ENCODE measurements around the gene ELOVL1. TPM values are rescaled to one million over a fixed set of nuclear protein-coding genes. Genes with fewer than 3 reads are reported as not detected.
"Not testable (repeated sequence)": the region's sequence is repeated elsewhere in the genome, so short reads cannot be mapped to it uniquely, and the experiment has no call there.

The ELOVL1 gene
- 10 to 100 TPM; 69.6 to 71.0 TPM for total RNA-seq

DNA sequence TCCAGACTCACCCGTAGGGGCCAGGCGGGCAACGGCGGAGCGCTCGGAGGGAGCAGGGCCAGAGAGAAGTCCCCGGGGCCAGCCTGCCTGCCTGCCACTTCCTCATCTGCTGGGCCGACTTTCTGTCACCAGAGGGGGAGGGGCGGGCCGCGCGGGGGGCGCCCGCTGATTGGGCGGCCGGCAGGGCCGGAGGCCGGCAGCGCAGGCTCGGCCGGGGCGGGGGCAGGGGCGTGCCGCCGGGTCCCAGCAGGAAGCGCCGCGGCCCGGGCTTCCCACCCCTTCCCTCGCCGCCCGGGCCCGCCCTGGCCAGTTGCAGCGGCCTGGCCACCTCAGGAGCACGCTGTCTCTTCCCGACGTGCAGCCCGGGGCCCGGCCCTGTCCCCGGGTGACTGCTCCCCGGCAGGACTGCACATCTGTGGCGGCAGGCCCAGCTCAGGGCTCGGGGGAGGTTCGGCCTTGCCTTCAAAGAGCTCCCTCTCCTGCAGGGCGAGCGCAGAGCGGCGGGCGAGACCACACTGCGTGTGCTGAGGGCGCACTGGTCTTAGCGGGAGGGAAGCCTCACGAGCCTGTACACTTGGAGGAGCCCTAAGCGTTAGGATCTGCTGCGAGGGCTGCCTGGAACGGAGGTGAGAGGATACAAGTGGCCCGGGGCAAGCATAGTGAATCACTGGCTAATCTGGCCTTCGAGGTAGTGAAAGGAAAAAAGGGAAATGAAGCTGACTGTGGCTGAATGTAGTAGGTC is at the start of gene ELOVL1:
TSS of gene ELOVL1 (minus strand) at position 108 of the 742 bp plus-strand sequence. CDS start 2,402 bp downstream, outside the sequence.
- Mint-ChIP-seq H3K27ac (peak within 1 kb of the TSS; percentile 87), H3K27me3 (ENCODE audit: low read depth) (no peaks in the 10 kb centered on the region), H3K36me3 (ENCODE audit: low read depth) (peaks cover 45% of the 10 kb centered on the region), H3K9me3 (ENCODE audit: insufficient read depth) (no peaks in the 10 kb centered on the region), H3K4me1 (ENCODE audit: low read depth) (peaks cover 46% of the 10 kb centered on the region), H3K4me3 (peak within 1 kb of the TSS; percentile 92)
- DNase-seq: peak; percentile 93
- POLR2A ChIA-PET: interaction anchor here (0.6 to 3.1 kb wide), 12 partner anchors 8 to 601 kb away, joined by 3 to 22 read pairs (median 4); partner anchors contain the start of genes C1orf50, CDC20, CFAP57 and EBNA1BP2
- CTCF ChIA-PET: interaction anchor here (0.6 to 2.4 kb wide), 11 partner anchors 8 to 144 kb away, joined by 3 to 16 read pairs (median 4); partner anchors contain the start of gene CDC20
- peak; percentile 89 for ATAC-seq

- H3K4me3 Mint-ChIP-seq: no peak overlapping the region
- H3K27ac Mint-ChIP-seq: no peak overlapping the region
- H3K27me3 Mint-ChIP-seq (ENCODE audit: low read depth): no peaks in the 10 kb centered on the region
- ATAC-seq: no peak
- POLR2A ChIA-PET: no interaction called here
- H3K9me3 Mint-ChIP-seq (ENCODE audit: insufficient read depth): no peaks in the 10 kb centered on the region
- CTCF ChIA-PET: interaction anchor here (1.2 to 3.9 kb wide), 5 partner anchors 16 to 192 kb away, joined by 3 to 47 read pairs (median 14); no protein-coding TSS in a partner anchor
- peaks cover 13% of the 10 kb centered on the region for H3K36me3 Mint-ChIP-seq (ENCODE audit: low read depth)
- no peak for DNase-seq
- no peaks in the 10 kb centered on the region for H3K4me1 Mint-ChIP-seq (ENCODE audit: low read depth)
Observed at GRCh38 chr1:43415901-43416300, 48.1 kb upstream of the ELOVL1 start.

GRCh38 chr1:43414634-43415223 is 46.9 kb upstream of the ELOVL1 start:
- H3K4me1 Mint-ChIP-seq (ENCODE audit: low read depth): no peaks in the 10 kb centered on the region
- ATAC-seq: peak; percentile 82

GRCh38 chr1:43413426-43413825 is 45.6 kb upstream of the ELOVL1 start:
- H3K4me3 Mint-ChIP-seq; POLR2A ChIA-PET; H3K4me1 Mint-ChIP-seq (ENCODE audit: low read depth); H3K27me3 Mint-ChIP-seq (ENCODE audit: low read depth); ATAC-seq; DNase-seq; H3K9me3 Mint-ChIP-seq (ENCODE audit: insufficient read depth): not testable (repeated sequence)
- H3K27ac Mint-ChIP-seq: peak overlapping the region; percentile 2
- peaks cover 18% of the 10 kb centered on the region for H3K36me3 Mint-ChIP-seq (ENCODE audit: low read depth)
- CTCF ChIA-PET: interaction anchor here (1.6 to 4.1 kb wide), 7 partner anchors 17 to 500 kb away, joined by 5 to 85 read pairs (median 12); no protein-coding TSS in a partner anchor

More at GRCh38 chr1:43414634-43415223, 46.9 kb upstream of the ELOVL1 start:
- no peaks in the 10 kb centered on the region for H3K27me3 Mint-ChIP-seq (ENCODE audit: low read depth)
- H3K4me3 Mint-ChIP-seq: no peak overlapping the region
- H3K9me3 Mint-ChIP-seq (ENCODE audit: insufficient read depth): no peaks in the 10 kb centered on the region
- DNase-seq: peak; percentile 75
- ChIA-PET POLR2A (interaction anchor here (1.0 kb wide), 2 partner anchors 49 to 186 kb away, joined by 3 to 5 read pairs; no protein-coding TSS in a partner anchor), CTCF (interaction anchor here (0.6 to 4.1 kb wide), 31 partner anchors 10 to 501 kb away, joined by 3 to 85 read pairs (median 5); partner anchors contain the start of genes CDC20, ELOVL1 and HYI)
- H3K36me3 Mint-ChIP-seq (ENCODE audit: low read depth): peaks cover 12% of the 10 kb centered on the region
- no peak overlapping the region for H3K27ac Mint-ChIP-seq

GRCh38 chr1:43410571-43410970 is 42.8 kb upstream of the ELOVL1 start:
- Mint-ChIP-seq H3K27ac (no peak overlapping the region), H3K4me3 (no peak overlapping the region), H3K27me3 (ENCODE audit: low read depth) (no peaks in the 10 kb centered on the region), H3K4me1 (ENCODE audit: low read depth) (no peaks in the 10 kb centered on the region), H3K9me3 (ENCODE audit: insufficient read depth) (no peaks in the 10 kb centered on the region), H3K36me3 (ENCODE audit: low read depth) (peaks cover 28% of the 10 kb centered on the region)
- ATAC-seq (no peak), DNase-seq (no peak)
- POLR2A ChIA-PET: no interaction called here
- CTCF ChIA-PET: interaction anchor here (1.8 kb wide), 1 partner anchor 184 kb away, joined by 5 read pairs; no protein-coding TSS in a partner anchor

DNA sequence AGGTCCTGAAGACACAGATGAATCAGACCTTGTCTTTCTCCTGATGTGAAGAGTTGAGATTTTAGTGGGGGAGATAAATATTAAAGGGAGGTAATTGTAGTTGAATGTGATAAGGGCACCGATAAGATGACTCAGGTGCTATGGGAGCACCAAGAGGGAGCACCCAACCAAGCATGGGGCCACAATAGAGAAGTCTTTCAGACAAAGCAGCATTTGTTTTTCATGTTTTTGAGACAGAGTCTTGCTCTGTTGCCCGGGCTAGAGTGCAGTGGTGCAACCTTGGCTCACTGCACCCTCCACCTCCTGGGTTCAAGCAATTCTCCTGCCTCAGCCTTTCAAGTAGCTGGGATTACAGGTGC is 38.0 kb upstream of the ELOVL1 start:
- H3K36me3 Mint-ChIP-seq (ENCODE audit: low read depth): peaks cover 35% of the 10 kb centered on the region
- no peak overlapping the region for H3K4me3 Mint-ChIP-seq
- ChIA-PET CTCF (no interaction called here), POLR2A (no interaction called here)
- no peaks in the 10 kb centered on the region for H3K9me3 Mint-ChIP-seq (ENCODE audit: insufficient read depth)
- H3K27ac Mint-ChIP-seq: no peak overlapping the region
- no peaks in the 10 kb centered on the region for H3K27me3 Mint-ChIP-seq (ENCODE audit: low read depth)
- H3K4me1 Mint-ChIP-seq (ENCODE audit: low read depth): no peaks in the 10 kb centered on the region
- ATAC-seq (no peak), DNase-seq (no peak)

DNA sequence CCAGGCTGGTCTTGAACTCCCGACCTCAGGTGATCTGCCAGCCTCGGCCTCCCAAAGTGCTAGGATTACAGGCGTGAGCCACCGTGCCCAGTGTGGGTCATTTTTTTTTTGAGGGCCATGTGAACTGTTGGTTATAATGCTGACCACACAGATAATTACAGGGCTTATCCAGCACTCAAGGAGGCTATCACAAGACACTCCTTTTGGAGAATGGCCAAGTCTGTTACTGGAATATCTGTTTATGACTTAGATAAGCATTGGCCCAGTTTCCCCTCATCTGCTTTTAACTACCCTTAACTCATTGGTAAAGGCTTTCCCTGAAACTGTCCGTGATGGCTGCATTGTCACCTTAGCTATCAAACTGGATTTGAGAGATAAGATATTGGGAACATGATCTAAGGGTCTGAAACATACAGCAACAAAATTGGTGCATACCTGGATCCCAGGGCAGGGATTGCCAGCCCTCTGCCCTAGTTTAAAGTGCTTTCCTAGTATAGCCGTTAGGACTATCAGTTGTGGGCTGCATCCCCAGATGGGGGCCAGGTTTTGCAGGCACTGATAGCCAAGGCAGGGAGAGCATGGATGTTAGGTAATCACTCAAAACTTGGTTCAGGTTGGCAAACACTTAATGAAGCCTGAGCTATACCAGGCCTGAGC is 37.5 kb upstream of the ELOVL1 start:
- Mint-ChIP-seq H3K36me3 (ENCODE audit: low read depth) (peaks cover 35% of the 10 kb centered on the region), H3K4me3 (no peak overlapping the region), H3K4me1 (ENCODE audit: low read depth) (no peaks in the 10 kb centered on the region), H3K27me3 (ENCODE audit: low read depth) (no peaks in the 10 kb centered on the region), H3K27ac (no peak overlapping the region), H3K9me3 (ENCODE audit: insufficient read depth) (no peaks in the 10 kb centered on the region)
- ChIA-PET CTCF (interaction anchor here (1.5 kb wide), 1 partner anchor 9 kb away, joined by 4 read pairs; no protein-coding TSS in a partner anchor), POLR2A (no interaction called here)
- no peak for DNase-seq
- no peak for ATAC-seq

GRCh38 chr1:43404353-43404752 is 36.5 kb upstream of the ELOVL1 start:
- DNase-seq: no peak
- Mint-ChIP-seq H3K4me1 (ENCODE audit: low read depth) (no peaks in the 10 kb centered on the region), H3K4me3 (no peak overlapping the region), H3K27me3 (ENCODE audit: low read depth) (no peaks in the 10 kb centered on the region), H3K27ac (no peak overlapping the region), H3K9me3 (ENCODE audit: insufficient read depth) (no peaks in the 10 kb centered on the region), H3K36me3 (ENCODE audit: low read depth) (peaks cover 32% of the 10 kb centered on the region)
- ATAC-seq: no peak
- ChIA-PET POLR2A (no interaction called here), CTCF (interaction anchor here (1.5 kb wide), 1 partner anchor 10 kb away, joined by 4 read pairs; no protein-coding TSS in a partner anchor)

DNA sequence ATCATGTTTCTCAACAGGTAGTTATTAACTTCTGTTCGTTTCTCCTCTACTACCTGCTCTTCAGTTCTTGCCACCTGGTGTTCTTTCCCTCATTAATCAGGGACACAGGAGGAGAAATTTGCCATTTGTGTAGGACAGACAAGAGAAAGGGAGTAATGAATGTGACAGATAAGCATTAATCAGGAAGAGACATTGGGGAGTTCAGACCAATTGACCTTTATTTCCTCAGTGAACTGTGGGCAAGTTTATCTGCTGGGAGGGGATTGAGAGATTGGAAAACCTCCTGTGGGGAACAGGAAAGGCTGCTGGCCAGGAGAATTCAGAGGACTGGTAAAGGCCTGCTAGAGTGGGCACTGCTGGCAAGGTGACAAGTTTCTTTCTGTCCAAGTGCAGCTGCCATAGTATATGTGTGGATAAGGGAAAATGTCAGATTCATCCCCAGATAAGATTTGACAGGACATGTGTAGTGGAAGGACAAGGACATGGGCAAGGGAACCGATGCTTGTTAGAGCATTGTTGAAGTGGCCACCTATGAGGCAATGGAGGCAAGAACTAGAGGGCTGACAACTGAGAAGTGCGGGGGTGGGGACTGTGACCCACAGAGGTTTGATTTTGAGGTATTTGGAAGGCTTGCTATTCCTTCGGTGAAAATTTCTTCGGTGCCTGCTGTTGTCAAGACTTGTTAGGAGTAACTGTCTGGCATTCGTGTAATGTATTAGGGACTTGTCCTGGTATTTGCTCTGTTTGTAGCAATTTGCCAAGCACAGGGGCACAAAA is 34.5 kb upstream of the ELOVL1 start:
- no peak for DNase-seq
- ChIA-PET POLR2A (no interaction called here), CTCF (no interaction called here)
- ATAC-seq: no peak
- H3K27ac Mint-ChIP-seq: peak overlapping the region; percentile 32
- H3K4me3 Mint-ChIP-seq: no peak overlapping the region
- H3K27me3 Mint-ChIP-seq (ENCODE audit: low read depth): no peaks in the 10 kb centered on the region
- H3K36me3 Mint-ChIP-seq (ENCODE audit: low read depth): peaks cover 27% of the 10 kb centered on the region
- no peaks in the 10 kb centered on the region for H3K4me1 Mint-ChIP-seq (ENCODE audit: low read depth)
- no peaks in the 10 kb centered on the region for H3K9me3 Mint-ChIP-seq (ENCODE audit: insufficient read depth)

DNA sequence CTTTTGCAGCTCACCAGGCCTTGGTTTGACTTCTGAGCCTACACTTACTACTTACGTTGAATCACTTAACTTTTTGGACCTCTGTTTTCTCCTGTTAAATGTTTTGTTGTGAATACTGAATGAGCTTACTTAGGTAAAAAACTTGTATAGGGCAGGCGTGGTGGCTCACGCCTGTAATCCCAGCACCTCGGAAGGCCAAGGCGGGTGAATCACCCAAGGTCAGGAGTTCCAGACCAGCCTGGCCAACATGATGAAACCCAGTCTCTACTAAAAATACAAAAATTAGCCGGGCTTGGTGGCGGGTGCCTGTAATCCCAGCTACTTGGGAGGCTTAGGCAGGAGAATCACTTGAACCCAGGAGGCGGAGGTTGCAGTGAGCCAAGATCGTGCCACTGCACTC is 32.6 kb upstream of the ELOVL1 start:
- not testable (repeated sequence) for H3K27me3 Mint-ChIP-seq (ENCODE audit: low read depth); H3K4me1 Mint-ChIP-seq (ENCODE audit: low read depth); H3K27ac Mint-ChIP-seq; DNase-seq; H3K4me3 Mint-ChIP-seq; ATAC-seq; H3K9me3 Mint-ChIP-seq (ENCODE audit: insufficient read depth)
- peaks cover 20% of the 10 kb centered on the region for H3K36me3 Mint-ChIP-seq (ENCODE audit: low read depth)
- POLR2A ChIA-PET: interaction anchor here (1.7 kb wide), 1 partner anchor 12 kb away, joined by 5 read pairs; no protein-coding TSS in a partner anchor
- CTCF ChIA-PET: interaction anchor here (3.8 kb wide), 1 partner anchor 15 kb away, joined by 21 read pairs; no protein-coding TSS in a partner anchor

GRCh38 chr1:43398227-43398626 is 30.4 kb upstream of the ELOVL1 start:
- no peak overlapping the region for H3K4me3 Mint-ChIP-seq
- POLR2A ChIA-PET: no interaction called here

More at GRCh38 chr1:43398227-43398626, 30.4 kb upstream of the ELOVL1 start:
- CTCF ChIA-PET: interaction anchor here (1.6 to 3.8 kb wide), 2 partner anchors 8 to 17 kb away, joined by 5 to 21 read pairs; partner anchors contain the start of genes MED8 and SZT2
- H3K27me3 Mint-ChIP-seq (ENCODE audit: low read depth): no peaks in the 10 kb centered on the region
- DNase-seq (no peak), ATAC-seq (no peak)
- no peaks in the 10 kb centered on the region for H3K4me1 Mint-ChIP-seq (ENCODE audit: low read depth)
- H3K36me3 Mint-ChIP-seq (ENCODE audit: low read depth): peaks cover 10% of the 10 kb centered on the region
- H3K9me3 Mint-ChIP-seq (ENCODE audit: insufficient read depth): no peaks in the 10 kb centered on the region
- no peak overlapping the region for H3K27ac Mint-ChIP-seq
